ENCODE data around the gene OPRPN. TPM values are rescaled to one million over a fixed set of nuclear protein-coding genes. Genes with fewer than 3 reads are reported as not detected.

OPRPN gene
- total and polyA plus RNA-seq, 2 of the 4 experiments (the other 2 are of a cell fraction) = not detected

GRCh38 chr4:70367813-70368212, 29.9 kb upstream of the OPRPN start:
- H3K27me3 ChIP-seq (ENCODE audit: control insufficient read depth, insufficient read depth, low read length) = no peaks in the 10 kb centered on the region
- no peak overlapping the region for H2AFZ ChIP-seq (replicated peaks; ENCODE audit: low read length, poor library complexity)
- no peak overlapping the region for H3K4ac ChIP-seq (ENCODE audit: low read depth, low read length)
- ChIA-PET CTCF (no interaction called here), POLR2A (ENCODE audit: unreplicated experiment) (no interaction called here)
- no peak overlapping the region for H3K14ac ChIP-seq (replicated peaks; ENCODE audit: low read depth, low read length)
- ATAC-seq (ENCODE audit: low read depth) = no peak
- no peak overlapping the region for H3K27ac ChIP-seq (ENCODE audit: insufficient read depth, low read length)
- TF ChIP-seq SMC3 (IDR thresholded peaks at IDR 0.05; ENCODE audit: low read depth, low read length) (no peak), MAFK (IDR thresholded peaks at IDR 0.05; ENCODE audit: low read depth, low read length) (no peak), BHLHE40 (IDR thresholded peaks at IDR 0.05; ENCODE audit: low read depth, low read length) (no peak), CEBPB (IDR thresholded peaks at IDR 0.05; ENCODE audit: low read depth, low read length) (peak; percentile 37), ELK1 (IDR thresholded peaks at IDR 0.05; ENCODE audit: borderline replicate concordance, low read depth, low read length) (no peak), RFX5 (IDR thresholded peaks at IDR 0.05; ENCODE audit: low read depth, low read length) (no peak), CHD1 (IDR thresholded peaks at IDR 0.05; ENCODE audit: low read depth, low read length) (no peak)
- TF ChIP-seq, protein P1, sequence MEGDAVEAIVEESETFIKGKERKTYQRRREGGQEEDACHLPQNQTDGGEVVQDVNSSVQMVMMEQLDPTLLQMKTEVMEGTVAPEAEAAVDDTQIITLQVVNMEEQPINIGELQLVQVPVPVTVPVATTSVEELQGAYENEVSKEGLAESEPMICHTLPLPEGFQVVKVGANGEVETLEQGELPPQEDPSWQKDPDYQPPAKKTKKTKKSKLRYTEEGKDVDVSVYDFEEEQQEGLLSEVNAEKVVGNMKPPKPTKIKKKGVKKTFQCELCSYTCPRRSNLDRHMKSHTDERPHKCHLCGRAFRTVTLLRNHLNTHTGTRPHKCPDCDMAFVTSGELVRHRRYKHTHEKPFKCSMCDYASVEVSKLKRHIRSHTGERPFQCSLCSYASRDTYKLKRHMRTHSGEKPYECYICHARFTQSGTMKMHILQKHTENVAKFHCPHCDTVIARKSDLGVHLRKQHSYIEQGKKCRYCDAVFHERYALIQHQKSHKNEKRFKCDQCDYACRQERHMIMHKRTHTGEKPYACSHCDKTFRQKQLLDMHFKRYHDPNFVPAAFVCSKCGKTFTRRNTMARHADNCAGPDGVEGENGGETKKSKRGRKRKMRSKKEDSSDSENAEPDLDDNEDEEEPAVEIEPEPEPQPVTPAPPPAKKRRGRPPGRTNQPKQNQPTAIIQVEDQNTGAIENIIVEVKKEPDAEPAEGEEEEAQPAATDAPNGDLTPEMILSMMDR (conservative IDR thresholded peaks at IDR 0.05; ENCODE audit: low read depth, low read length) = no peak
- H3K4me3 ChIP-seq (ENCODE audit: insufficient read depth, low read depth, low read length) = no peak overlapping the region
- DNase-seq = no peak
- no peak overlapping the region for H2BK20ac ChIP-seq (ENCODE audit: low read depth, low read length)
- H4K8ac ChIP-seq (ENCODE audit: low read depth in 2 of 2, low read length in 2 of 2) = no peak overlapping the region
- dilution Hi-C loops (cut with HindIII; ENCODE audit: low sequenced_read_pairs, unreplicated experiment) = no loop called here
- H3K56ac ChIP-seq (ENCODE audit: extremely low read depth, insufficient read depth, low read length) = no peak overlapping the region
- no peaks in the 10 kb centered on the region for H3K36me3 ChIP-seq (ENCODE audit: control insufficient read depth, insufficient read depth, low read length)
- H3K4me1 ChIP-seq (ENCODE audit: control insufficient read depth, insufficient read depth, low read length) = no peaks in the 10 kb centered on the region
- no TSS peak for BruUV-seq (replicated peaks)
- H3K4me2 ChIP-seq (ENCODE audit: low read depth, low read length) = no peak overlapping the region
- intact Hi-C loops (cut with micrococcal nuclease) = no loop called here
- H2AK5ac ChIP-seq (ENCODE audit: low read depth, low read length) = no peak overlapping the region
- no peak overlapping the region for H3K18ac ChIP-seq (ENCODE audit: low read depth, low read length)
- no peaks in the 10 kb centered on the region for H3K9me3 ChIP-seq (ENCODE audit: control insufficient read depth, insufficient read depth, low read length)
- no peak overlapping the region for H2BK5ac ChIP-seq (ENCODE audit: low read depth, low read length, poor library complexity, severe bottlenecking)
- H3K23ac ChIP-seq (ENCODE audit: low read depth, low read length) = no peak overlapping the region
- WGBS, 2 experiments (ENCODE audit: extremely low coverage in 2 of 2, insufficient read length in 1 of 2) = no CpG with 5 or more reads among the region's 1 CpG
- H4K5ac ChIP-seq (ENCODE audit: low read depth, low read length) = no peak overlapping the region
- no peaks in the 10 kb centered on the region for H3K9me1 ChIP-seq (ENCODE audit: insufficient read depth, low read length)
- no peak overlapping the region for H2AK9ac ChIP-seq (replicated peaks; ENCODE audit: low read depth, low read length, poor library complexity)
- H3K79me1 ChIP-seq (ENCODE audit: low read depth in 1 of 2, low read length in 2 of 2) = no peaks in the 10 kb centered on the region
- no peak overlapping the region for H4K91ac ChIP-seq (ENCODE audit: insufficient read depth, low read depth, low read length)
- H4K20me1 ChIP-seq (ENCODE audit: insufficient read depth, low read length) = no peaks in the 10 kb centered on the region
- no peak overlapping the region for H3K9ac ChIP-seq (ENCODE audit: low read depth, low read length)
- no peak overlapping the region for H2BK15ac ChIP-seq (ENCODE audit: low read depth, low read length)
- H2BK120ac ChIP-seq (ENCODE audit: low read depth, low read length) = no peak overlapping the region
- in situ Hi-C loops (cut with MboI; ENCODE audit: low sequenced_read_pairs) = no loop called here

All from IMR-90 (cell line).